LoVo (cell line): ENCODE data around the gene GPRC5D.

Experiments
- DNase-seq: peaks from one replicate; pipeline ENCODE4 v3.0.0-alpha.2; 2016; ENCODE audit warnings: low spot score

GPRC5D gene

GRCh38 chr12:12908252-12908651, 43.7 kb downstream of the GPRC5D start:
- DNase-seq: no peak

GRCh38 chr12:12907552-12907951, 44.4 kb downstream of the GPRC5D start:
- DNase-seq: no peak

- DNase-seq: peak; percentile 96
Measured at GRCh38 chr12:12903642-12904609, 48.0 kb downstream of the GPRC5D start.

GRCh38 chr12:12902036-12902435, 49.9 kb downstream of the GPRC5D start:
- DNase-seq: peak; percentile 74

GRCh38 chr12:12901158-12901791, 50.7 kb downstream of the GPRC5D start:
- peak; percentile 91 for DNase-seq

- DNase-seq: no peak
Measured at GRCh38 chr12:12900786-12901157, 51.2 kb downstream of the GPRC5D start.

GRCh38 chr12:12899530-12900380, 52.2 kb downstream of the GPRC5D start:
- DNase-seq: peak; percentile 70

GRCh38 chr12:12898911-12899511, 53.0 kb downstream of the GPRC5D start:
- DNase-seq: no peak

GRCh38 chr12:12898136-12898717, 53.7 kb downstream of the GPRC5D start:
- DNase-seq: no peak

- DNase-seq: no peak
Measured at GRCh38 chr12:12897302-12897701, 54.7 kb downstream of the GPRC5D start.

GRCh38 chr12:12896260-12896659, 55.7 kb downstream of the GPRC5D start:
- no peak for DNase-seq

GRCh38 chr12:12893438-12893837, 58.5 kb downstream of the GPRC5D start:
- no peak for DNase-seq

- peak; percentile 68 for DNase-seq
Measured at GRCh38 chr12:12892681-12893141, 59.3 kb downstream of the GPRC5D start.

GRCh38 chr12:12891881-12892355, 60.1 kb downstream of the GPRC5D start:
- DNase-seq: no peak

GRCh38 chr12:12891080-12891880, 60.7 kb downstream of the GPRC5D start, which contains the start of gene GPRC5A:
TSS of gene GPRC5A (plus strand) at chr12:12891562. CDS start at chr12:12908250, 16,688 bp downstream.
- peak; percentile 100 for DNase-seq
